ENCODE measurements around the gene KIF26A.

DNA sequence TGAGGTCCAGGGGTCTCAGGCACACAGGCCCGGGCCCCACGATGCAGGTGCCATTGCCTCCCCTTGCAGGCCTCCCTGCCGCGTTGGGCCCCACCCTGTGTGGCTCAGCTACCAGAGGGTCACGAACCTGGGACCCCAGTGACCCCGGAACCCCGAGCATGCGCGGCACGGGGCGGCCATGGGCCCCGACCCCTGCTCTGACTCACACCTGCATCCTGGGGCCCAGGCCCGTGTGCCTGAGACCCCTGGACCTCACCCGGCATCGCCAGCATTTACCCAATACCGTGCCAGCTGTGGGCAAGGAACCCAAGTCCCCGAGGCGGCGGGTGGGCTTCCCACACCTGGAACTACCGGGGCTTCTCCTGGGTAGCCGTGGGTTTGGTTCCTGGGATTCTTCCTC lies 25.2 kb downstream of the KIF26A start:
- TF ChIP-seq POLR2AphosphoS5 (IDR thresholded peaks at IDR 0.05) (no peak), POLR2A (IDR thresholded peaks at IDR 0.05) (no peak)
